DMS153 treated with DMSO at 0.1 percent for 48 hours (cell line): ENCODE measurements around the gene CD38.
"Not testable (repeated sequence)": the region's sequence is repeated elsewhere in the genome, so short reads cannot be mapped to it uniquely, and the experiment has no call there.

Experiments used
- DNase-seq: peaks from one replicate; lab custom pipeline; 2025; ENCODE audit not compliant: unreplicated experiment; lab: John Stamatoyannopoulos, UW

CD38 gene

GRCh38 chr4:15758294-15758693 lies 19.8 kb upstream of the CD38 start:
- no peak for DNase-seq

DNA sequence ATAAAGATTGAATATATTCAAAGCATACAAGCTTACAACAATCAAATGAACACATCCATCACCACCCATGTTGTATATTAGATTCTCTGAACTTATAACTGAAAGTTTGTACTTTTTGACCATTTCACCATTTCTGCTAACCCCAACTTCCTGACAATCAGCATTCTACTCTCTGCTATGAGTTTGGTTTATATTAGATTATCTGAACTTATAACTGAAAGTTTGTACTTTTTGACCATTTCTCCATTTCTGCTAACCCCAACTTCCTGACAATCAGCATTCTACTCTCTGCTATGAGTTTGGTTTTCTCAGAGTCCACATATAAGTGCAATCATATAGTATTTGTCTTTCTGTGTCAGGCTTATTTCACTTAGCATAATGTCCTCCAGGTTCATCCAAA lies 15.7 kb upstream of the CD38 start:
- DNase-seq, result not testable (repeated sequence)

DNA sequence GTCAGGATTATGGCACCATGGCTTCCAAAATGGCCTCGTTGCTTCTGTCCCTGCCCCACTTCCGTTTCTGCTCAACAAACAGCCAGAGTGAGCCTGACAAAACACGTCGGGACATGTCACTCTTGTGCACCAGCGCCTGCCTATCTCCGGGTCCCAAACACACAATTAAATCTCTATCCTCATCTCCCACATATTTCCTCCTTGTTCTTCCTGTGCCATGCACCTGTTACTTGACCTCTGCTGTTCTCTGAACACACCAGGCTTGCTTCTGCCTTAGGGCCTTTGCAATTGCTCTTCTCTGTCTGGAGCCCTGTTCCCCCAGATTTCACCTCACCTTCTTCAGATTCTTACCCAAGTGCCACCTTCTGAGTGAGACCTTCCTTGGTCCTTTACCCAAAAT lies 12.7 kb upstream of the CD38 start:
- no peak for DNase-seq

GRCh38 chr4:15765910-15766697 lies 12.0 kb upstream of the CD38 start:
- no peak for DNase-seq

DNA sequence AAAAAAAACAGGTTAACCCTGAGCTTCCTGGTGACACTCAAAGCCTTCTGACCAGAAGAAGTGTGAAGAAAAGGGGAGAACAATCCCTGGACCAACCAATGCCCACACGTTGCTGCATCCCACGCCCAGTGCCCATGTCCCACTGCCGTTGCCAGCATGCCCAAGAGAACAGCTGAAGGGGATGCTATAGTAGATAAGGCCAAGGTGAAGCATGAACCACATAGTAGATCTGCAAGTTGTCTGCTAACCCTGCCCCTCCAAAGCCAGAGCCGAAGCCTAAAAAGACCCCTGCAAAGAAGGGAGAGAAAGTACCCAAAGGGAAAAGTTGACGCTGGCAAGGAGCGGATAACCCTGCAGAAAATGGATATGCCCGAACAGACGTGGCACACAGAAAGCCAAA lies 11.3 kb upstream of the CD38 start:
- DNase-seq, result no peak

GRCh38 chr4:15769202-15769601 lies 8.9 kb upstream of the CD38 start:
- DNase-seq, result no peak

GRCh38 chr4:15771216-15772058 lies 6.7 kb upstream of the CD38 start:
- DNase-seq, result no peak

- DNase-seq, result no peak
These were observed 4.1 kb upstream of the CD38 start for GRCh38 chr4:15774020-15774420.

DNA sequence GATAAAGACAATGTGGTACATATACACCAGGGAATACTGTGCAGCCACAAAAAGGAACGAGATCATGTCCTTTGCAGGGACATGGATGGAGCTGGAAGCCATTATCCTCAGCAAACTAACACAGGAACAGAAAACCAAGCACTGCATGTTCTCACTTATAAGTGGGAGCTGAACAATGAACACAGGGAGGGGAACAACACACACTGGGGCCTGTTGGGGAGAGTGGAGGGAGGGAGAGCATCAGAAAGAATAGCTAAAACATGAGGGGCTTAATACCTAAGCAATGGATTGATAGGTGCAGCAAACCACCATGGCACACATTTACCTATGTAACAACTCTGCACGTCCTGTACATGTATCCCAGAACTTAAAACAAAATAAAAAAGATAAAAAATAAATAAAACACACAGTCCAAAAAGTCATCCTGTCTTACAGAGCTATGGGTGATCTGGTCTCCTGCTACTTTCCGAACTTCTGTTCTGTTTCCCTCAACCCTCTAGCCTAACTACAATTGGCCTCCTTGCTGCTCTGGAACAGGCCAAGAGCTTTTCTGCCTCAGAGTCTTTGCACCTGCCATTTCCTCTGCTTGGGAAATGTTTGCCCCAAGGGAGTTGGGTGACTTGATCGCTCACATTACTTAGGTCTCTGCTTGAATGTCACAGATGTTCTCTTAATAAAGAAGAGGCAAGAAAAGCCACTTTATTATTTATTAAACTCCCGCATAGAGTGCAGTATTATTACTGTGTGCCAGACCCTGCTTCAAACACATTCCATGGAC lies 1.1 kb upstream of the CD38 start:
- DNase-seq, result no peak

DNA sequence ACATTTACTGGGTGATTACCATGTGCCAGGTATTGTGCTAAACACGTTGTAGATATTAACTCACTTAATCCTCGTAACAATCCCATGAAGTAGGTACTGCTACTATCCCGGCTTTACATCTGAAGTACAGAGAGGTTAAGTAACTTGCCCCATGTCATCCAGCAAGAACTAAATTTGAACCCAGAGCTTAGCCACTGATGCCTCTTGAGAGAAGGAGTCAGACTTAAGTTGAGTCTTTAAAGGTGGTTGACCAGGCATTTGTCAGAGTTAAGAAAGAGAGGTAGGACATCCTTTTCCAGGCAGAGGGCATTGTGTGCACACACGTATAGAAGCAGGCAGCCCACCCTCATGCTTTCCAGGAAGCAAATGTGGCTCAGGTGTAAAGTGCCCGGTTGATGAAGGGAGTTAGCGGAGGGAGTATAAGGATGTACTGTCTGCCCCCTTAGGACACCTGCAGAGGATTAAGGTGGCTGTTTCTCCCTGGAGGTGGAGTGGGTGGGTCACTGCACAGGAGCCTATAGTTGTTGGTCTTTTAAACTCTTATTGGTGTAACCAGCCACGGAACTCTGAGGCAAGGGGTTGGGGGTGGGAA lies 335 bp upstream of the CD38 start:
- no peak for DNase-seq

- no peak for DNase-seq
These were observed 1.2 kb downstream of the CD38 start for GRCh38 chr4:15779306-15779705.

DNA sequence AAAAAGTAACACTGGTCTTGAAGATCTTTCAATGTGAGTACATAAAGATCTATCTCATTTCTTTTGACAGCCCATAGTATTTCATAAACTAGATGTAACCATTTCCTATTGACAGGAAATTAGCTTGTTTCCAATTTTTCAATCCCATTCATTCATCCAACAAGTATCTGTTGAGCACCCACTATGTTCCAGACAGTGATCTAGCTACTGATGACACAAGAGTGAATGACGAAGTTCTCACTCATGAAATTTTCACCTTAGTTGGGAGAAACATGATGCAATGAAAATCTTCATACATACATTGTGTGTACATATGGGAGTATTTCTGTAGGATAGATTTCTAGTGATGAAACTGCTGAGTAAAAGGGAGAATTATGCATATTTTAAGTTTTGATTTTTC lies 1.7 kb downstream of the CD38 start:
- no peak for DNase-seq

GRCh38 chr4:15781427-15782095 lies 3.4 kb downstream of the CD38 start:
- no peak for DNase-seq

GRCh38 chr4:15783676-15784075 lies 5.5 kb downstream of the CD38 start:
- no peak for DNase-seq

DNA sequence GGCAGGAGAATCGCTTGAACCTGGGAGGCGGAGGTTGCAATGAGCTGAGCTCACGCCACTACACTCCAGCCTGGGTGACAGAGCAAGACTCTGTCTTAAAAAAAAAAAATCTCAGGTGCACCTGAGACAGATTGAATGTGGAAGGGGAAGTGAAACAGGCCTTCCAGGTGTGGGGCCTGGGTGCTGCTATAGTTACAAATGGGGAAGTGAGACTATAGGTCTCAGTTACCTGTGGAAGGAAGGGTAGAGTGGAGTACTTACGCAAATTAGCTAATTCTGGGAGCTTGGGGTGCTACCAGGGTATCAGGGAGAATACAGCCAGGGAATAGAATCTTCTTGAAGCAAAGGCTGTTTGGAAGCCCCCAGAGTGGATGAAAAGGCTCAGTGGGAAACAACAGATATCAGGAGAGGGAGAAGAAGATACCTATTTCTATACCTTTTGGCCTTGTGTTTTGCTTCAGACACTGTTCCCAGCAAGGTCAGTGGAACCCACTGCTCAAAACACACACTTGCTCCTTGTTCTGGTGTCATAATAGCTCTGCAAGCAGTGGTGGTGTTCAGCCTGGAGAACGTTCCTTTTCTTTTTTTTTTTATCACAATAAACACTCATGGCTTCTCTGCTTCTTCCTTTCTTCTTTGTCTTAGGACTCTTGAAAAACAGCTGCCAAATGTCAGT lies 7.0 kb downstream of the CD38 start:
- no peak for DNase-seq

GRCh38 chr4:15786743-15787142 lies 8.6 kb downstream of the CD38 start:
- DNase-seq, result no peak

GRCh38 chr4:15792974-15793373 lies 14.8 kb downstream of the CD38 start:
- no peak for DNase-seq

DNA sequence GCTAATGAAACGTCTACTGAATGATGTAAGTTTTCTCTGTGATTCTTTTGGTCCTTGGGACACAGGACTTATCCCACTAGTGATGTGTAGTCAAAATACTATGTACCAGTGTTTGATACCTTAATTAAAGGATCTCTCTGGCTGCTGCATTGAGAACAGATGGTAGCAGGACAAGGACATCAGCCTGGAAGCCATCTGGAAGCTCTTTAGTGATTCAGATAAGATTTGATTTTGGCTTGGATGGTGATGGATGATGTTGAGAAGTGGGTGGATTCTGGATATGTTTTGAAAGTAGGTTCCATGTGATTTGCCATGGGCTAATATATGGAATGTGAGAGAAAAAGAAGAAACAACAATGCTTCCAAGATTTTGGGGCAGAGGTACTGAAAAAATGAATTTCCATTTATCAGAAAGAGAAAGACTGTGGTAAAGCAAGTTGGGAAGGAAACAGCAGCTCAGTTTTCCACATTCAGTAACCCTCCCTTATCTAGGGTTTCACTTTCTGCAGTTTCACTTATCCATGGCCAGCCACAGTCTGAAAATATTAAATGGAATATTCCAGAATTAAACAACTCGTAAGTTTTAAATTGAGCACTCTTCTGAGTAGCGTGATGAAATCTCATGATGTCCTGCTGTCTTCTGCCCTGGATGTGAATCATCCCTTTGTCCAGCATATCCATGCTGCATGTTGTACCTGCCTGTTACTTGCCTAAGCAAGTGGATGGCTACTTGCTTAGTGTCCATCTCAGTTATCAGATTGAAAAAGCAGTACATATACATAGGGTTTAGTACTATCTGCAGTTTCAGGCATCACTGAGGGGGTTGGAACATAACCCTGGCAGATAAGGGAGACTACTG lies 15.6 kb downstream of the CD38 start:
- no peak for DNase-seq

- no peak for DNase-seq
These were observed 16.3 kb downstream of the CD38 start for GRCh38 chr4:15794426-15794825.
